Tibial artery (tissue), 4 donors: ENCODE measurements around the gene EP400.

Source experiments
- DNase-seq, 2 donors: peaks; one replicate each; pipeline ENCODE4 v3.0.0-alpha.2; 2019
- H3K27ac ChIP-seq, 2 donors: fragments of 200-600 bp; sonication (generic) in 1 of 2; 1 replicate in 1 of 2; 2 replicates in 1 of 2; pipeline ENCODE4 v1.5.1; 2018 to 2019; ENCODE audit warnings: mild to moderate bottlenecking in 1 of 2
- H3K27me3 ChIP-seq, 2 donors: fragments of 200-600 bp; sonication (generic) in 1 of 2; one replicate each; pipeline versions ENCODE4 v1.5.1 to v1.6.0; 2016 to 2019
- H3K36me3 ChIP-seq, 3 donors: fragments of 200-600 bp; sonication (generic) in 2 of 3; one replicate each; pipeline ENCODE4 v1.5.1; 2016 to 2019; ENCODE audit warnings: mild to moderate bottlenecking in 2 of 3
- H3K4me1 ChIP-seq, 4 donors: fragments of 200-600 bp; sonication (generic) in 2 of 4; 1 replicate in 3 of 4; 2 replicates in 1 of 4; pipeline ENCODE4 v1.5.1; 2016 to 2019
- H3K4me3 ChIP-seq, 2 donors: fragments of 200-600 bp; sonication (generic) in 1 of 2; 1 replicate in 1 of 2; 2 replicates in 1 of 2; pipeline ENCODE4 v1.5.1; 2018 to 2019; ENCODE audit warnings: mild to moderate bottlenecking in 2 of 2
- H3K9me3 ChIP-seq, 3 donors: fragments of 200-600 bp; sonication (generic) in 1 of 3; one replicate each; pipeline ENCODE4 v1.5.1; 2016 to 2019
- intact Hi-C: fragments of 100-400 bp; cut with DNase I; formaldehyde crosslinking; loops from one replicate; pipeline ENCODE4 v1.15.0; 2023; ENCODE audit warnings: low total_unique reads
- TF ChIP-seq, protein P1 (sequence below), 2 experiments: fragments of 200-600 bp in 1 of 2; fragments of 450-650 bp in 1 of 2; IDR thresholded peaks; one replicate each; pipeline ENCODE4 v1.5.1; 2017 to 2019; ENCODE audit warnings: antibody characterized with exemption in 2 of 2, mild to moderate bottlenecking in 1 of 2, moderate library complexity in 1 of 2

The EP400 gene

DNA sequence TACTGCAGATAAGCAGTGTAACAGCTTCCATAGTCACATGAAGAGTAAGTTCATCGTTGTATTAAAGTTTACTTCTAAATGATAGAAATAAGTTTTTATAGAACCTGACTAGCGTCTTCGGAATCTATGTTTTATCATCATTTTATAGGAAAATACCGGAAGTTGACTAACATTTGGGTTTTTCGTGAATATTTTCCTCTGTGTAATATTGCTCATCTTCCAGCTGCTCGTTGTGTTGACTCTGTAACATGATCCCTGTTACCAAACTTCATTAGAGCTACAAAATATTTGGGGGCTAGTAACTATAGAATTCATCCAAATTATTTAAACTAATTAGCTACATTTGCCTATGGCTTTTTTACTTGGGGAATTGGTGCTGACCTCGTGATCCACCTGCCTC, 157.2 kb downstream of the EP400 start:
- H3K36me3 ChIP-seq, result peaks cover 4 to 61% (median 36%) of the 10 kb centered on the region in 3 donors
- TF ChIP-seq, protein P1, sequence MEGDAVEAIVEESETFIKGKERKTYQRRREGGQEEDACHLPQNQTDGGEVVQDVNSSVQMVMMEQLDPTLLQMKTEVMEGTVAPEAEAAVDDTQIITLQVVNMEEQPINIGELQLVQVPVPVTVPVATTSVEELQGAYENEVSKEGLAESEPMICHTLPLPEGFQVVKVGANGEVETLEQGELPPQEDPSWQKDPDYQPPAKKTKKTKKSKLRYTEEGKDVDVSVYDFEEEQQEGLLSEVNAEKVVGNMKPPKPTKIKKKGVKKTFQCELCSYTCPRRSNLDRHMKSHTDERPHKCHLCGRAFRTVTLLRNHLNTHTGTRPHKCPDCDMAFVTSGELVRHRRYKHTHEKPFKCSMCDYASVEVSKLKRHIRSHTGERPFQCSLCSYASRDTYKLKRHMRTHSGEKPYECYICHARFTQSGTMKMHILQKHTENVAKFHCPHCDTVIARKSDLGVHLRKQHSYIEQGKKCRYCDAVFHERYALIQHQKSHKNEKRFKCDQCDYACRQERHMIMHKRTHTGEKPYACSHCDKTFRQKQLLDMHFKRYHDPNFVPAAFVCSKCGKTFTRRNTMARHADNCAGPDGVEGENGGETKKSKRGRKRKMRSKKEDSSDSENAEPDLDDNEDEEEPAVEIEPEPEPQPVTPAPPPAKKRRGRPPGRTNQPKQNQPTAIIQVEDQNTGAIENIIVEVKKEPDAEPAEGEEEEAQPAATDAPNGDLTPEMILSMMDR (IDR thresholded peaks at IDR 0.05), result no peak
- intact Hi-C loops, result no loop called here

DNA sequence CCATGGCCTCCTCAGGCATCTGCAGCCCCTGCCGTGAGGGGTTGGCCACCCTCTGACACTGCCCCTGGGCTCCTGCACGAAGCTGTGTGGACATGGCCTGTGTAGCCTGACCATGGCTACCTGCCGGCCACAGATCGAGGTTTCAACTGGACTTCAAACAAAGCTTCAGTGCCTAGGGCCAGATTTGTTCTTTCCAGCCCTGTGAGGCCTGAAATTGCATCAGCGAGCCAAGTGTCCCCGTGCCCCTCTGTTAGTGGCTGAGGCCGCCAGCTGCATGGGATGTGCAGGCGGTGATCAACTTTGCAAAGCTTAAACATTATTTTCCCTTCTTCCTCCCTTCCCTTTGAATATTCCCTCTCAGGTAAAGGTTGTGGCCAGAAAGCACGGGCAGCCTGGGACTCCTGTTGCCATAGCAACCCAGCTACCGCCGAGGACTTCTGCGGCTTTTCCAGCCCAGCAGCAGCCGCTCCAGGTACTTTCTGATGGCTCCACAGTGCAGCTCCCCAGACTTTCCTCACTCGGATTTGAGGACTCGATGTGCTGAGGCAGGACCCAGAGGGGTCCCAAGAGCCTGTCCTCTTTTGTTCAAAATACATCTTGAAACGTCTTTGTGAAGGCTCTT, 158.6 kb downstream of the EP400 start:
- Histone ChIP-seq H3K27me3 (no peaks in the 10 kb centered on the region), H3K36me3 (peaks cover 8 to 75% (median 40%) of the 10 kb centered on the region in 3 donors), H3K4me3 (no peak overlapping the region), H3K4me1 (no peaks in the 10 kb centered on the region), H3K9me3 (no peaks in the 10 kb centered on the region), H3K27ac (no peak overlapping the region)
- no peak for DNase-seq
- intact Hi-C loops, result no loop called here
- TF ChIP-seq, protein P1 (IDR thresholded peaks at IDR 0.05), result no peak

More for the DNA sequence above, 157.2 kb downstream of the EP400 start:
- DNase-seq, result no peak
- Histone ChIP-seq H3K9me3 (no peaks in the 10 kb centered on the region), H3K27me3 (no peaks in the 10 kb centered on the region), H3K27ac (no peak overlapping the region), H3K4me3 (no peak overlapping the region), H3K4me1 (no peaks in the 10 kb centered on the region)

DNA sequence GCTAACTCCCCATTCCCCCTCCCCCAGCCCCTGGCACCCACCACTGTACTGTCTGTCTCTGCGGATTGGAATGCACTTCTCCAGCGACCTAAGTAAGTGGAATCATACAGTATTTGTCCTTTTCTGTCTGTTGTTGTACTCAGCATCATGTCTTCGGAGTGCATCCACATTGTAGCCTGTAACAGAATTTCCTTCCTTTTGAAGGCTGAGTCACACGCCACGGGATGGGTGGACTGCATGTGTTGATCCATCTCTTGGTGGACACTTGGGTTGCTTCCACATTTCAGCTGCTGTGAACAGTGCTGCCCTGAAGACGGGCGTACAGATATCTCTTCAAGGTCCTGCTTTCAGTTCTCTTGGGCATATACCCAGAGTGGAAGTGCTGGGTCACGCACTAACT, 160.0 kb downstream of the EP400 start:
- TF ChIP-seq, protein P1 (IDR thresholded peaks at IDR 0.05), result no peak
- no peak for DNase-seq
- no peaks in the 10 kb centered on the region for H3K27me3 ChIP-seq
- no peak overlapping the region for H3K4me3 ChIP-seq
- no peak overlapping the region for H3K27ac ChIP-seq
- intact Hi-C loops, result no loop called here
- no peaks in the 10 kb centered on the region for H3K4me1 ChIP-seq
- peaks cover 16 to 81% (median 53%) of the 10 kb centered on the region in 3 donors for H3K36me3 ChIP-seq
- H3K9me3 ChIP-seq, result no peaks in the 10 kb centered on the region

DNA sequence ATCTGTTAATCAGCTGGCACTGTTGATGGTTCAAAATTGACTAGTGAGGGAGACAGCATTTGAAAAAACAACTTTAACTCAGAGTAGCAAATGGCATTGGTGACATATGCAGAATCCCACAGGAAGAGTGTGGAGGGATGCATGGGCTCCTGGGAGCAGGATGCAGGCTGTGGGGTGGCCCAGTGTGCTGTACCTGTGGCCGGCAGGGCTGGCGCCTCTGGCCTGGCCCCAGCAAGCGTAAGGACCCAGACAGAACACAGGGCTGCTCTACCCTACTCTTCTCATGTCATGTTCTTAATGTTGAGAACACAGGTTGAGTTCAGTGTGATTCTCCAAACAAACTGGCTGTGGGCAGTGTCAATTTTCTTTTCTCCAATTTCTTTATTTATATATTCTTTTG, 160.9 kb downstream of the EP400 start:
- Histone ChIP-seq H3K27me3 (no peaks in the 10 kb centered on the region), H3K27ac (no peak overlapping the region), H3K4me1 (no peaks in the 10 kb centered on the region), H3K4me3 (no peak overlapping the region), H3K9me3 (no peaks in the 10 kb centered on the region), H3K36me3 (peaks cover 24 to 81% (median 54%) of the 10 kb centered on the region in 3 donors)
- DNase-seq, result no peak
- intact Hi-C loops, result no loop called here
- TF ChIP-seq, protein P1 (IDR thresholded peaks at IDR 0.05), result no peak

DNA sequence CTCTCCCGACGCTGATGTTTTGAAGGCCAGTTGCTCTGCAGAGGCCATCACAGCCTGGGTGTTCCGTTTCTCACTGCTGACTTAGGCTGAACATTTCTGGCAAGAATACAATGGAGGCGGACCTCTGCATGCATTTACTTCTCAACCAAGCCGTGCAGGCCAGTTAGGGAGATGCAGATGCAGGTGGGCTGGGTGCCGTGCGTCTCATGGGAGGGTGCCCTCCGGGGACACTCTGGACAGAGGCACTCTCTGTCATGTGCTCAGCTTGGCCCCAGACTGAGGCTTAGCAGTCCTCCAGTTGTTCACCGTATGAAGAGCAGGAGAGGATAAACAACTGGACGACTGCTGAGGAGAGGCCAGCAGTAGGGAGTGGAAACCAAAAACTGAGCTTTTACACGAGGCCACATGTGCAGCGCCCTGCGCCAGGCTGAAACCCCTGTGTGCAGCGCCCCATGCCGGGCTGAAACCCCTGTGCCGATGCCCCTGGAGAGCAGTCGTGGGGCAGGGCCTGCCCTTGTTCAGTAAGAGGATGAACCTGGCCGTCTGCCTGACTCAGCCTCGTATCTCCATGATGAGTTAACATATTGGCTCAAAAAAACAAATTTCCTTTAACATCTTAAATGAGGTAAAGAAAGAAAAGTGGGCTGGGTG, 162.0 kb downstream of the EP400 start:
- no peak for DNase-seq
- TF ChIP-seq, protein P1 (IDR thresholded peaks at IDR 0.05), result no peak
- H3K27ac ChIP-seq, result no peak overlapping the region
- no peaks in the 10 kb centered on the region for H3K9me3 ChIP-seq
- H3K27me3 ChIP-seq, result no peaks in the 10 kb centered on the region
- peaks cover 24 to 89% (median 62%) of the 10 kb centered on the region in 3 donors for H3K36me3 ChIP-seq
- intact Hi-C loops, result no loop called here
- H3K4me3 ChIP-seq, result no peak overlapping the region
- no peaks in the 10 kb centered on the region for H3K4me1 ChIP-seq
